HT-29 (cell line): Measurements from ENCODE around the gene PRKN. TPM values are rescaled to one million over a fixed set of nuclear protein-coding genes. Genes with fewer than 3 reads are reported as not detected.

Source experiments
- DNase-seq: peaks from one replicate; pipeline ENCODE4 v3.0.0-alpha.2; 2015; ENCODE audit warnings: low spot score
- total RNA-seq: library from RNA; depleted of rRNA; stranded (reverse); fragments of >200 nt; shearing (Covaris generic); gene quantifications from 2 replicates; pipeline ENCODE4 v1.2.3, GENCODE V29; 2014

PRKN gene
- total RNA-seq, 1 experiment from 2014 or later, result 3.4 TPM

GRCh38 chr6:161813156-161813555 is 914.4 kb downstream of the PRKN start:
- no peak for DNase-seq

- DNase-seq, result no peak
Measured at GRCh38 chr6:161809971-161810370, 917.6 kb downstream of the PRKN start.

GRCh38 chr6:161804838-161805237 is 922.7 kb downstream of the PRKN start:
- DNase-seq, result no peak

DNA sequence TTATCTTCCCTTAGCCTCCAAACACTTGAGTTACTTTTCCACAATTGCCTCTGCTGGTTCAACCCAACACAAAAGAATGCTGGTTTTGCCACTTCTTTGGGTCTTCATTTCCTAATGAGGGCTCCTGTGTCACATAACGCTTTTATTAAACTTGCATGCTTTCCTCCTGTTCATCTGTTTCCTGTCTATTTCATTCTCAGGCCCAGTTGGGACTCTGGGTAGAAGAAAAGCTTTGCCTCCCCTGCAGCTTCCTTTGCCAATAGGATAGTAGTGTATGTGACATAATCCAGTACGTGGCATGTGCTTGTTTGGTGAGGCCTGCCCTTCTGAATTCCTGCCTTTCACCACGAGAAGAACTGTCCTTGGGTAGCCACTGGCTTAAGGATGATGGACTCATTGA is 924.4 kb downstream of the PRKN start:
- DNase-seq, result no peak

GRCh38 chr6:161802231-161802630 is 925.3 kb downstream of the PRKN start:
- DNase-seq, result no peak

DNA sequence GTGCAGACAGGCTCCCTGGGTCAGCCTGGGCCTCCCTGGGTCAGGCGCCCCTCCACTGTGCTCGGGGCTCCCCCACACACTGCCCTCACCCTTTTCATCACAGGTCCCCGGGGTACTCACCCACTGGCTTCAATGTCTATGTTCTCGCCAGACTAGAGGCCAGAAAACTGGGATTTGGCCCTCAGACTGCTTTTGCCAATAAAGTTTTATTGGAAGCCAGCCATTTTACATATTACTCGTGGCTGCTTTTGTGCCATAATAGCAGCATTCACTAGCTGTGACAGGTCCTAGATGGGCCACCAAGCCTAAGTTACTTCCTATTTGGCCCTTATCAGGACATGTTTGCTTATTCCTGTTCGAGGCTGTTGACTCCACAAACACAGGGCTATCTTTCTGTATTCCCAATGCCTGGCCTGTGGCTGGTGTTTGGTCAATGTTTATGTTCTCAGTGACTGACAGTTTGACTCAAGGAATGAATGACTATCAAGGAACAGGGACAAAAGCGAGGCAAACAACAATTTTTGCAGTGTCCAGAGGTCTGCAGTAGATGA is 928.6 kb downstream of the PRKN start:
- no peak for DNase-seq

GRCh38 chr6:161796681-161797080 is 930.9 kb downstream of the PRKN start:
- no peak for DNase-seq

GRCh38 chr6:161792851-161793493 is 934.6 kb downstream of the PRKN start:
- DNase-seq, result no peak

- no peak for DNase-seq
Measured at GRCh38 chr6:161788531-161788930, 939.0 kb downstream of the PRKN start.

DNA sequence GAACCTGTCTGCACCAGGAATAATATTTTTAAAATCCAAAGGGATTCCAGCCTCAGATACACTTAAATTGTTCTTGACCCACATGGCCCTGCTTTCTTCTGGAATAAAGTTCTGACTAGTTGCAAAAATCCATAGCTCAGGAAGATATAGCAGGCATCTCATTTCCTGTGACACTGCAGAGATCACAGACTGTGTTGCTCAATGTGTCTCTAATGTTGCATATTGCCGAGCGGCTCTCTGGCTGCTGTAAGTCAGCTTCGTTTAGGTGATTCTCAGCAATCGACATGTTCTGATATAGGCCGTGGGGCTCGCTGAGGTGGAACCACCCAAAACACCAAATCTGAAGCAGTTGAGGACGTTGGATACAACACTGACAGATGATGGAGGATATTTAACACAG is 955.4 kb downstream of the PRKN start:
- no peak for DNase-seq

- DNase-seq, result no peak
Measured at GRCh38 chr6:161761966-161762365, 965.6 kb downstream of the PRKN start.

- no peak for DNase-seq
Measured at GRCh38 chr6:161755080-161755479, 972.5 kb downstream of the PRKN start.

GRCh38 chr6:161750686-161751085 is 976.9 kb downstream of the PRKN start:
- DNase-seq, result no peak

GRCh38 chr6:161749576-161749975 is 978.0 kb downstream of the PRKN start:
- DNase-seq, result no peak

GRCh38 chr6:161748535-161749416 is 978.8 kb downstream of the PRKN start:
- peak; percentile 48 for DNase-seq

DNA sequence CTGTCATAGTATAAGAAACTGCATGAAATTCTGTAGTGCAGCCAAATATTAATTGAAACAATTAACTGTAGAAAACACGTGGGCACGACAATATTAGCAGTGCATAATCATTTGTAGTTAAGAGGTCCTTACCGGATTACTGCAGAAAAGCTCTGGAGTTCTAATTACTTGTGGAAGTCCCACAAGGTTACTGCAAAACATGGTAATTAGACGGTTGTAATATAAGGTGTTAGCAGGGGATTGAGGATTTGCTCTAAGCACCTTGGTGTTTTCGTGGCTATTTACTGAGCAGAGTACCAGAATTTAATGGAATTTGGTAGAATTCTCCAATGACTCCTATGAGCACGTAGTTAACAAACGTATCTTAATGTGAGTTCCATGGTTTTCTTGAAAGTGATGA is 980.1 kb downstream of the PRKN start:
- no peak for DNase-seq

DNA sequence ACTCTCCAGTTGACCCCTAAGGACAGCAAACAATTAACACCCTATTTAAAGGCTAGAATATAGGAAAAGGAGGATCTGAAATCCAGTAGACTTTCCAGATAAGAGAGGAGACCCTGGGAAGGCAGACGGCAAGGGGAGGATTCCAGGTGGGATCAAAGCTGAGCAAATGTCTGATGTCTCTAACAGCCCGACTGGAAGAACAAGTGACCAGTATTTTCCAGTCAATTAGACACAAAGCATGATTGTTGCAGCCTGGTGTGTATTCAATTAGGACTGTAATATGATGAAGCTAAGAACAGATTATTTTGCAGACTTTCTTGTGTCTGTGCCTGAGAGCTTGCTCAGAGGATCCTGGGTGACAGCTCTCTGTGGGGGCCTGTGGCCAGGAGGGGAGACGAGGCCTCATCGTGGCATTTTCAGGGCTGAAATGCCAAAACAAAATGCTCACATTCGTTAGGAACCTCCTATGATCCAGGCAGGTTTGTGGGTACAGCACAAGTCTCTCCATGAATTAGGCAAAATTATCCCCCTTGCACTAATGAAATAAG is 981.9 kb downstream of the PRKN start:
- DNase-seq, result no peak

DNA sequence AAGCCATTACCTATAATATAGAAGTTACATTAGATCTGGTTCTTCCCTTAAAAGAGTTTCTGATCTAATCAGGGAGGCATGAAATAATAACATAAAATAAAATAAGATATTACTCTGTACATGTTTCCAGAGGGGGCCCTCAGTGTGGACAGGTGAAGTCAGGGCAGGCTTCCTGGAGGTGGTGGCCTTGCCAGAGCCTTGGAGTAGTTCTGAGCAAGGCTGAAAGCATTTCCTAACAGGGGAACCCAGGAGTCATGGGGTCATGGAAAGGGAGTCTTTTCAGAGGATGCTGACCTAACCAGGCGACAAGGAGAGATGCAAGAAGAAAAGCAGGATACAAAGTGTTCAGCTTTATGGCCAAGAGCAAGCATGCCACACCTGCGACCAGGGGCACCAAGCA is 982.4 kb downstream of the PRKN start:
- DNase-seq, result no peak

GRCh38 chr6:161744211-161745067 is 983.1 kb downstream of the PRKN start:
- no peak for DNase-seq

DNA sequence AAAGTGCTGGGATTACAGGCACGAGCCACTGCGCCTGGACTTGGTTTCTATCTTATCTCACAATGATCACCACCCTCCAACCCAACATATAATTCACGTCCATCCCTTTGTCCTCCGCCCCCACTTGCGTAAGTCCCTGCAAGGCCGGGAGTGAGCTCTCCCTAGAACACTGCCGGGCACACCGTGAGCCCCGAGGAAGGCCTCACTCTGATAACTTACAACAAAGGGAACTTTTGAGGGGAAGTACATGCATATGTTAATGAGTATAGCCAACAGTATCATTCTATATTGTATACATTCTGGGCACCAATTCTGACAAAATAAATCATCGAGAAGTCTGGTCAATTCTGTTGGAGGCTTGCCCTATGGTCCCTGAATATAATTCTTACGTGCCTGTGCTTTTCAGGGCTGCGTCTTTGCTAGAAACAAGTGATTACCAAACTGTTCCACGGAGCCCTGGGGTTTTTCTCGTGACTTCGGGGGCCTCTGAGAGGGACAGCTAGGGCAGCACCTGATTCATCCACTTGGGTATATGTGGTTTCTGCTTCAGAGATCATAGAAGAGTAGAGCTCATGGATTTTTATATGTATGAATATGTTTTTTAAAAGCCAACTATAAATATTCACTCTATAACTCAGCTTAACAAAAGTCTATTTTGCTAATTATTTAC is 983.9 kb downstream of the PRKN start:
- DNase-seq, result no peak

DNA sequence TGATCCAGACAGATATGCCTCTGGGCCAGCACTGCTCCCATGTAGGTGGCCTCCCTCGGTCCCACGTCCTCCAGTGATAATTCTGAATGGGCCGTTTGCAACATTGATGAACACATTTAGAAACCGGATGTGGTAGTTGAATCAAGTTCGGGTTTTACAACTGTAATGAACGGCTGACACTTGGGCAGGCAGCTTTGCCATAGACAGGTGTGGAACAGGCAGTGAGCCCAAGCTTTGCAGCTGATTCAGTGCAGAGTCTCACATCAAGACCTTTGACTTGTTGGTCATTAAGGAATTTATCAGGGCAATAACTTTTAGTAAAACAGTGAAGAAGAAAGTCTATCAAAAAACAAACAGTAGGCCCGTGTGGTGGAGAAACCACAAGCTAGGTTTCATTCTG is 987.1 kb downstream of the PRKN start:
- DNase-seq, result no peak
